Osteoblast (primary cell): ENCODE data around the gene SERINC5. TPM values are rescaled to one million over a fixed set of nuclear protein-coding genes. Genes with fewer than 3 reads are reported as not detected.
"Not testable (repeated sequence)": the region's sequence is repeated elsewhere in the genome, so short reads cannot be mapped to it uniquely, and the experiment has no call there.

Experiments used
- DNase-seq: peaks from one replicate; pipeline ENCODE4 v3.0.0; 2011; ENCODE audit warnings: low spot score, mixed read lengths; ENCODE audit not compliant: insufficient read length; ENCODE audit errors: missing footprints
- H2AFZ ChIP-seq: 2 replicates; pipeline ENCODE4 v1.6.0; 2011; ENCODE audit warnings: mild to moderate bottlenecking, low read length
- H3K27ac ChIP-seq: 2 replicates; pipeline ENCODE4 v1.5.1; 2011; ENCODE audit warnings: mild to moderate bottlenecking, low read depth, low read length, moderate library complexity
- H3K27me3 ChIP-seq: 2 replicates; pipeline ENCODE4 v1.6.0; 2012; ENCODE audit warnings: mild to moderate bottlenecking, control low read depth, inconsistent platforms, low read length, moderate library complexity; ENCODE audit not compliant: insufficient read depth
- H3K36me3 ChIP-seq: 2 replicates; pipeline ENCODE4 v1.5.1; 2011; ENCODE audit warnings: mild to moderate bottlenecking, low read length, control low read depth, moderate library complexity; ENCODE audit not compliant: insufficient read depth
- H3K4me1 ChIP-seq: 2 replicates; pipeline ENCODE4 v1.5.1; 2011; ENCODE audit warnings: mild to moderate bottlenecking, low read length, control low read depth, moderate library complexity; ENCODE audit not compliant: insufficient read depth
- H3K4me2 ChIP-seq: 2 replicates; pipeline ENCODE4 v1.6.0; 2011; ENCODE audit warnings: mild to moderate bottlenecking, low read length; ENCODE audit not compliant: insufficient read depth
- H3K4me3 ChIP-seq: fragments of 200-600 bp; sonication (generic); 3 replicates; pipeline ENCODE4 v1.5.1; 2012; ENCODE audit warnings: mild to moderate bottlenecking, low read length, inconsistent platforms; ENCODE audit not compliant: insufficient read depth
- H3K79me2 ChIP-seq: 2 replicates; pipeline ENCODE4 v1.6.0; 2012; ENCODE audit warnings: mild to moderate bottlenecking, low read length, control low read depth, inconsistent platforms; ENCODE audit not compliant: insufficient read depth
- H3K9me3 ChIP-seq: 2 replicates; pipeline ENCODE4 v1.5.1; 2011; ENCODE audit warnings: low read depth, low read length, control low read depth
- H4K20me1 ChIP-seq: 2 replicates; pipeline ENCODE4 v1.6.0; 2012; ENCODE audit warnings: mild to moderate bottlenecking, low read length, control low read depth; ENCODE audit not compliant: insufficient read depth
- total RNA-seq: library from RNA; depleted of rRNA; stranded (reverse); fragments of >200 nt; gene quantifications from 2 replicates; pipeline ENCODE4 v1.2.3, GENCODE V29; 2012
- TF ChIP-seq, protein P1 (sequence below): IDR thresholded peaks from 2 replicates; pipeline ENCODE4 v1.5.1; 2011; ENCODE audit warnings: mild to moderate bottlenecking, low read depth, low read length, moderate library complexity; ENCODE audit errors: extremely low read depth

SERINC5 gene
- total RNA-seq, 1 donor: 96.3 TPM

DNA sequence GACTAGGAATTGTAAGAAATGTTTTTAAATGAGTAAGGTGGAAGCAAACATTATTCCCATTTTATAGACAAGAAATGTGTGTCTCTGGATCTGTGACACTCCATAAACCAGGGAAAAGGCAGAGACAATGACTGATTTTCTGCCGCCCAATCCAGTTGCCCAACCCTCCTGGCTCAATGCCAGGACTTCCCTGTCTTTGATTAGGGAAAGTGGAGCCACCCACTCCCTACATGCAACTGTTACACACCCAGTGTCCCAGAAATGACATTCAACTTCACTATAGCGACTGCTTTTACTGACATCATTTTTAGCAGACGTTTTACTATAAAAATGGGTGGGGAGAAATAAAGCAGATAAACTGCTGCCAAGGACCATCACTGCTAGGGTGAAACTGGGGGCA, 141.0 kb downstream of the SERINC5 start:
- TF ChIP-seq, protein P1, sequence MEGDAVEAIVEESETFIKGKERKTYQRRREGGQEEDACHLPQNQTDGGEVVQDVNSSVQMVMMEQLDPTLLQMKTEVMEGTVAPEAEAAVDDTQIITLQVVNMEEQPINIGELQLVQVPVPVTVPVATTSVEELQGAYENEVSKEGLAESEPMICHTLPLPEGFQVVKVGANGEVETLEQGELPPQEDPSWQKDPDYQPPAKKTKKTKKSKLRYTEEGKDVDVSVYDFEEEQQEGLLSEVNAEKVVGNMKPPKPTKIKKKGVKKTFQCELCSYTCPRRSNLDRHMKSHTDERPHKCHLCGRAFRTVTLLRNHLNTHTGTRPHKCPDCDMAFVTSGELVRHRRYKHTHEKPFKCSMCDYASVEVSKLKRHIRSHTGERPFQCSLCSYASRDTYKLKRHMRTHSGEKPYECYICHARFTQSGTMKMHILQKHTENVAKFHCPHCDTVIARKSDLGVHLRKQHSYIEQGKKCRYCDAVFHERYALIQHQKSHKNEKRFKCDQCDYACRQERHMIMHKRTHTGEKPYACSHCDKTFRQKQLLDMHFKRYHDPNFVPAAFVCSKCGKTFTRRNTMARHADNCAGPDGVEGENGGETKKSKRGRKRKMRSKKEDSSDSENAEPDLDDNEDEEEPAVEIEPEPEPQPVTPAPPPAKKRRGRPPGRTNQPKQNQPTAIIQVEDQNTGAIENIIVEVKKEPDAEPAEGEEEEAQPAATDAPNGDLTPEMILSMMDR: no peak
- Histone ChIP-seq H3K4me1 (no peaks in the 10 kb centered on the region), H3K4me2 (no peak overlapping the region), H3K9me3 (no peaks in the 10 kb centered on the region), H3K4me3 (no peak overlapping the region), H3K27me3 (no peaks in the 10 kb centered on the region), H4K20me1 (no peaks in the 10 kb centered on the region), H3K79me2 (no peaks in the 10 kb centered on the region), H3K27ac (no peak overlapping the region), H2AFZ (no peak overlapping the region), H3K36me3 (no peaks in the 10 kb centered on the region)
- no peak for DNase-seq

DNA sequence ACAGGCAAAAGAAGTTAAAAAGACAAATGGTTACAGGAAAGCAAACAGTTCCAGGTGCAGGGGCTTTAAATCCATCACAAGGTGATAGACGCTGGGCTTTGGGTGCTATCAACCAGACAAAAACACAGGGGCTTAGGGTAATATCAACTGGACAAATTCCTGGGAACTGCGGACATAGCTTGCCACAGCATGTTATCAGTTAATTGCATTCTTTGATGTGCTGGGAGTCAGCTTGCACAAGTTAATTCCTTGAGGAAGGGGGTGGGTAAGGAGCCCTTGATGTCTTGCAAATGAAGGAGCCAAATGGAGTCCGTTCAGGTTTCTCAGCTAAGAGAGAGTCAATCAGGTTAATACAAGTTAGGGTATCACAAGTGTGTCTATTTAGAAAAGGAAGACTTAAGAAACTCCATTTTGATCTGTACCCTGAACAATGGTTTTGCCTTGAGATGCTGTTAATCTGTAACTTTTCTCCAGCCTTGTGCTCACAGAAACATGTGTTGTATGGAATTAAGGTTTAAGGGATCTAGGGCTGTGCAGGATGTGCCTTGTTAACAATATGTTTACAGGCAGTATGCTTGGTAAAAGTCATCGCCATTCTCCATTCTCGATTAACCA, 144.4 kb downstream of the SERINC5 start:
- not testable (repeated sequence) for H3K27ac ChIP-seq, H3K4me2 ChIP-seq, H3K79me2 ChIP-seq, H3K36me3 ChIP-seq, H2AFZ ChIP-seq, H3K9me3 ChIP-seq, H3K4me1 ChIP-seq, H4K20me1 ChIP-seq, H3K4me3 ChIP-seq, H3K27me3 ChIP-seq, DNase-seq

DNA sequence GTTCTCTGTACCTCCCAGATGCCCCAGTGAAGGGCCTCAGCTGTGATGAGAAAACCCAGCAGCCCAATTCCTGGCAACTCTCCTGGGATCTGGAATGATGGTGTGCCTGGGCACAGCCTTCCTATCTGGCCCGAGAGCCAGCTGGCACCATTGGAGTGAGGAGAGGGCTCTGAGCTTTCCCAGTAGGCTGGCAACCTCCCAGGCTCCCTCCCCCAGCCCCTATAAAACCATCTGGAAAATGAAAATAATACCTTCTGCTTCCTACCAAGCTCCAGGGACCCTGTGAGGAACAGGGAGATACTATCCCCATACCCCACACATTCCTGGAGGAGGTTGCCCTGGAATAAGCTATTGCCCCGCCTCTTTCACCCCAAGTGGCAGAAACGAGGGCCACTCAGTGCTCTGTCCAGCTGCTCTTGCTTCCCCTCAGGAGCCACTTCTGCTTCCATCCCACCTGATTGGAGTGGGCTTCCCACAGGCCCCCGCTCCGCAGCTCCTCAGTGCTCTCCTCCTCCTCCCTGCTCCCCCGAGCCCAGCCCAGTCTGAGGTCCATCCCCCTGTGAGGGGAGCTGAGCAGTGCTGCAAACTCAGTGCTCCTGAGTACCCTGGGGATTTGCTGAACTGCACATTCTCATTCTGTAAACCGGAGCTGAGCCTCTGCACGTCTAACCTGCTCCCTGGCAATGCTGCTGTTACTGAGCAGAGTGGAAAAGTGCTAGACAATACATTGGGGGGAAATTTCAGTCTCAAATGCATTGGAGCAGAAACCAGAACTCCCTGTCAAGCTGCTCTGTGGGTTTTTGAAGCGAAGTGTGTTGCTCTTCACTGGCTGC, 146.0 kb downstream of the SERINC5 start:
- Histone ChIP-seq H3K4me3 (no peak overlapping the region), H3K27ac (no peak overlapping the region), H3K79me2 (no peaks in the 10 kb centered on the region), H3K9me3 (no peaks in the 10 kb centered on the region), H3K4me1 (no peaks in the 10 kb centered on the region), H3K4me2 (no peak overlapping the region), H4K20me1 (no peaks in the 10 kb centered on the region), H2AFZ (no peak overlapping the region), H3K27me3 (no peaks in the 10 kb centered on the region), H3K36me3 (no peaks in the 10 kb centered on the region)
- TF ChIP-seq, protein P1: no peak
- no peak for DNase-seq

DNA sequence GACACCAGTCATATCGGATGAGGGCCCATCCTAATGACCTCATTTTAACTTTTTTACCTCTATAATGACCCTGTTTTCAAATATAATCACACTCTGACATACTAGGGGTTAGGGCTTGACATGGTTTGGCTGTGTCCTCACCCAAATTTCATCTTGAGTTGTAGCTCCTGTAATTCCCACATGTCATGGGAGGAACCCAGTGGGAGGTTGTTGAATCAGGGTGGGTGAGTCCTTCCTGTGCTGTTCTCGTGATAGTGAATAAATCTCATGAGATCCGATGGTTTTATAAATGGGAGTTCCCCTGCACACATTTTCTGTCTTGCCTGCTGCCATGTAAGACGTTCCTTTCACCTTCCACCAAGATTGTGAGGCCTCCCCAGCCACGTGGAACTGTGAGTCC, 148.9 kb downstream of the SERINC5 start:
- Histone ChIP-seq H3K36me3 (no peaks in the 10 kb centered on the region), H3K4me2 (no peak overlapping the region), H4K20me1 (no peaks in the 10 kb centered on the region), H3K27me3 (no peaks in the 10 kb centered on the region), H3K79me2 (no peaks in the 10 kb centered on the region), H3K4me1 (no peaks in the 10 kb centered on the region), H3K27ac (no peak overlapping the region), H3K4me3 (no peak overlapping the region), H2AFZ (no peak overlapping the region), H3K9me3 (no peaks in the 10 kb centered on the region)
- TF ChIP-seq, protein P1: no peak
- no peak for DNase-seq
